Right lobe of liver (tissue), 6 donors: ENCODE data around the gene BAG5. TPM values are rescaled to one million over a fixed set of nuclear protein-coding genes. Genes with fewer than 3 reads are reported as not detected.
A peak's percentile ranks its signal among the peaks of the same experiment; 100 is the strongest.

Source experiments
- ATAC-seq, 4 donors: fragments of 200-7000 bp; cut with Tn5 transposase; one replicate each; pipeline ENCODE4 v1.9.1; 2020; ENCODE audit warnings: mild to moderate bottlenecking in 4 of 4, moderate library complexity in 4 of 4
- DNase-seq, 3 donors: peaks; one replicate each; pipeline ENCODE4 v3.0.0-alpha.2; 2020
- H3K27ac ChIP-seq, 3 donors: fragments of 200-600 bp; one replicate each; pipeline ENCODE4 v1.8.0; 2022
- H3K27me3 ChIP-seq, 2 donors: fragments of 200-600 bp; one replicate each; pipeline ENCODE4 v1.8.0; 2022
- H3K36me3 ChIP-seq, 4 donors: fragments of 200-600 bp; sonication (generic) in 1 of 4; one replicate each; pipeline versions ENCODE4 v1.5.1 to v1.8.0; 2017 to 2022; ENCODE audit warnings: control low read depth in 1 of 4
- H3K4me1 ChIP-seq, 4 donors: fragments of 200-600 bp; sonication (generic) in 1 of 4; one replicate each; pipeline versions ENCODE4 v1.5.1 to v1.8.0; 2017 to 2022; ENCODE audit warnings: control low read depth in 1 of 4
- H3K4me3 ChIP-seq, 3 donors: fragments of 200-600 bp; one replicate each; pipeline ENCODE4 v1.8.0; 2022
- H3K9me3 ChIP-seq, 4 donors: fragments of 200-600 bp; sonication (generic) in 1 of 4; one replicate each; pipeline versions ENCODE4 v1.5.1 to v1.8.0; 2017 to 2022; ENCODE audit warnings: control low read depth in 1 of 4
- POLR2A ChIP-seq: fragments of 450-650 bp; IDR thresholded peaks from one replicate; pipeline ENCODE4 v1.6.1; 2017; ENCODE audit warnings: antibody characterized with exemption, mild to moderate bottlenecking
- WGBS: methylation state at CpG from one replicate; pipeline ENCODE4 v1.1.6; 2018; ENCODE audit warnings: low coverage, low lambda C conversion rate; ENCODE audit not compliant: insufficient coverage; ENCODE audit errors: missing lambda C conversion rate; 5-methylcytosine and 5-hydroxymethylcytosine counted together
- intact Hi-C, 2 donors: fragments of 100-400 bp; cut with DNase I; formaldehyde crosslinking; loops; one replicate each; pipeline versions ENCODE4 v1.11.2 to v1.14.1; 2022
- total RNA-seq, 6 experiments: library from RNA; depleted of rRNA in 2 of 6; stranded (reverse); fragments of >200 nt in 2 of 6; fragmentation: NEBNext Ultra II Directional in 3 of 6; extraction: Animal tissue kit (Norgen Biotek cat#: 25700) in 3 of 6; gene quantifications; one replicate each; pipeline versions ENCODE4 v1.1.0 to v1.2.4, GENCODE V29; 2016 to 2023
- TF ChIP-seq, protein P1 (sequence below), 4 donors: fragments of 200-600 bp in 3 of 4; fragments of 450-650 bp in 1 of 4; IDR thresholded peaks; one replicate each; pipeline versions ENCODE4 v1.5.1 to v1.8.0; 2016 to 2022; ENCODE audit warnings: antibody characterized with exemption in 4 of 4, mild to moderate bottlenecking in 2 of 4
- donor health status: DM: no; HTN: yes; CAD: no.
- donor health status: DM: no; HTN: no; CAD: no.
- donor health status: DM: no; HTN: no; CAD: no.
- donor health status: DM: no; HTN: yes; CAD: no.
- donor health status: DM: no; HTN: yes; CAD: no.

BAG5 gene
- total RNA-seq, 6 experiments from 2014 or later, result 6.5 to 11.4 (median 10.9) TPM

- ATAC-seq (no peak), DNase-seq (no peak)
- intact Hi-C loops, result no loop called here
- Histone ChIP-seq H3K4me1 (peaks cover 0 to 2% (median under 1%) of the 10 kb centered on the region in 4 donors), H3K27me3 (no peaks in the 10 kb centered on the region), H3K4me3 (no peak overlapping the region), H3K9me3 (no peaks in the 10 kb centered on the region), H3K36me3 (no peaks in the 10 kb centered on the region), H3K27ac (no peak overlapping the region)
- no peak for TF ChIP-seq POLR2A
- TF ChIP-seq, protein P1, sequence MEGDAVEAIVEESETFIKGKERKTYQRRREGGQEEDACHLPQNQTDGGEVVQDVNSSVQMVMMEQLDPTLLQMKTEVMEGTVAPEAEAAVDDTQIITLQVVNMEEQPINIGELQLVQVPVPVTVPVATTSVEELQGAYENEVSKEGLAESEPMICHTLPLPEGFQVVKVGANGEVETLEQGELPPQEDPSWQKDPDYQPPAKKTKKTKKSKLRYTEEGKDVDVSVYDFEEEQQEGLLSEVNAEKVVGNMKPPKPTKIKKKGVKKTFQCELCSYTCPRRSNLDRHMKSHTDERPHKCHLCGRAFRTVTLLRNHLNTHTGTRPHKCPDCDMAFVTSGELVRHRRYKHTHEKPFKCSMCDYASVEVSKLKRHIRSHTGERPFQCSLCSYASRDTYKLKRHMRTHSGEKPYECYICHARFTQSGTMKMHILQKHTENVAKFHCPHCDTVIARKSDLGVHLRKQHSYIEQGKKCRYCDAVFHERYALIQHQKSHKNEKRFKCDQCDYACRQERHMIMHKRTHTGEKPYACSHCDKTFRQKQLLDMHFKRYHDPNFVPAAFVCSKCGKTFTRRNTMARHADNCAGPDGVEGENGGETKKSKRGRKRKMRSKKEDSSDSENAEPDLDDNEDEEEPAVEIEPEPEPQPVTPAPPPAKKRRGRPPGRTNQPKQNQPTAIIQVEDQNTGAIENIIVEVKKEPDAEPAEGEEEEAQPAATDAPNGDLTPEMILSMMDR (IDR thresholded peaks at IDR 0.05), result no peak
- WGBS, result 77% methylated on average over 12 of the region's 21 CpGs
Observed at GRCh38 chr14:103535081-103535890, 27.2 kb downstream of the BAG5 start.

DNA sequence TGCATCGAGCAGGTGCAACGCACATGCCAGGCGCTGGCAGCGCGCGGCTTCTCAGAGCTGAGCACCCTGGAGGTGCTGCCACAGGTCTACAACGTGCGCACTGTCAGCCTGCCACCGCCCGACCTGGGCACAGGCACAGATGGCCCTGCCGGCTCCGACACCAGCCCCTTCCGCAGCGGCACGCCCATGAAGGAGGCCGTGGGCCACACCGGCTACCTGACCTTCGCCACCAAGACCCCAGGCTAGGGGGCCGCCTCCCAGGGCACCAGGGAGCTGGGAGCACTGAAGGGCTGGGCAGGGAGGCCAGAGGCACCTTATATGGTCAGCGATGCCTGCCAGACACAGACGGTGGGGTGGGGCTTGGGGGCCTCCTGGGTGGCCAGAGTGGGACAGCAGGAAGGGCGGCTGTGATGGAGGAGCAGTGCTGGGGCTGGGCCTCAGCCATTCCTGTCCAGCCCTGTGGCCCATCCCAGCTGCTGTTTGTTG lies 27.8 kb downstream of the BAG5 start:
- intact Hi-C loops, result no loop called here
- no peak for DNase-seq
- ATAC-seq, result no peak

GRCh38 chr14:103533999-103534575 lies 28.4 kb downstream of the BAG5 start:
- H3K27me3 ChIP-seq, result no peaks in the 10 kb centered on the region
- peaks cover 0 to 11% (median 5%) of the 10 kb centered on the region in 4 donors for H3K4me1 ChIP-seq
- intact Hi-C loops, result no loop called here
- DNase-seq (no peak), ATAC-seq (no peak)
- no peaks in the 10 kb centered on the region for H3K9me3 ChIP-seq
- H3K27ac ChIP-seq, result no peak overlapping the region
- TF ChIP-seq, protein P1 (IDR thresholded peaks at IDR 0.05), result no peak
- TF ChIP-seq POLR2A, result no peak
- H3K4me3 ChIP-seq, result no peak overlapping the region
- H3K36me3 ChIP-seq, result no peaks in the 10 kb centered on the region
- 81% methylated on average over 8 of the region's 25 CpGs for WGBS

More for the DNA sequence above, 27.8 kb downstream of the BAG5 start:
- Histone ChIP-seq H3K4me3 (no peak overlapping the region), H3K9me3 (no peaks in the 10 kb centered on the region), H3K27ac (no peak overlapping the region), H3K36me3 (no peaks in the 10 kb centered on the region), H3K27me3 (no peaks in the 10 kb centered on the region), H3K4me1 (peaks cover 0 to 9% (median 4%) of the 10 kb centered on the region in 4 donors)
- TF ChIP-seq POLR2A, result no peak
- TF ChIP-seq, protein P1 (IDR thresholded peaks at IDR 0.05), result no peak
- 85% methylated on average over 5 of the region's 22 CpGs for WGBS

DNA sequence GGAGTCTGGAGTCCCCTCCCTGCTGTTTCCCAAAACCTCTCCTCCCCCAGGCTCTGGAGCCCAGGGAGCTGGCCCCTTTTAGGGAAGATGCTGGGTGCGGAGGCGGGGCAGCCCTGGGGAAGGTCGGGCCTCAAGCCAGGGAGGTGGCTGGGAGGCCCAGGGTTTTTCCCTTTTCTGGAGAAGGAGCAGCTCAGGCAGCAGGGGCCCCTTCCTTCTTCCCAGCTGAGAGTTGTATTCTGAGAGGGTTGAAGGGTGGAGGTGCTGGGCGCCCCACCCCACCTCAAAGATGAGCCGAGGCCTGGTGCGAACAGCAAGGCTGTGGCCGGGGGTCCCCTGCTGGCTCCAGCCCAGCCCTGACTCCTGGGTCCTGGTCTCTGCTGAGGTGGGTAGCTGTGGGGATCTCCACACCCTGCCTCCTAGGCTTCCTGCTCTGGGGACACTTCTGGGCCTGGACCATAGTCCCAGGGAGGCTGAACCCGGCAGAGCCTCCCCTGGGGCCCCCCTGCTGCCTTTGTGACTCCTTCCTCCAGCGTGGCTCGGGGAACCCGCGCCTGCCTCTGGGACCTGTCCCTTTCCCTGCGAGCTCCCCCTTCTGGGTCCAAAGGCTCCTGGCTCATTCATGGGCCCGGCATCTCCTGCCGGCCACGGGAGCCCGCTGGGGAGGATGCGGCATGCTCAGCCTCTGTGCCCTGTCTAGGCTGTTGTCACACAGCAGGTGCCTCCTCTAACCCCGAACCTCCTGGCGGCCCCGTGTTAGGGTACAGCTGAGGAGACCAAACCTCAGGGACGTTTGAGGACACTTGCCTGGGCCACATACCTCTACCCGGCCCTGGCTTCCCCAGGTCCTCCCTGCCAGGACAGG lies 29.1 kb downstream of the BAG5 start:
- H3K9me3 ChIP-seq, result no peaks in the 10 kb centered on the region
- no CpG with 5 or more reads among the region's 23 CpGs for WGBS
- ATAC-seq (no peak), DNase-seq (peak in 1 of 3 donors; percentile 49)
- H3K27ac ChIP-seq, result no peak overlapping the region
- H3K36me3 ChIP-seq, result no peaks in the 10 kb centered on the region
- H3K4me1 ChIP-seq, result peaks cover 0 to 13% (median 5%) of the 10 kb centered on the region in 4 donors
- TF ChIP-seq, protein P1 (IDR thresholded peaks at IDR 0.05), result no peak
- TF ChIP-seq POLR2A, result no peak
- no peaks in the 10 kb centered on the region for H3K27me3 ChIP-seq
- intact Hi-C loops, result no loop called here
- H3K4me3 ChIP-seq, result no peak overlapping the region
